ENCODE data around the gene BAD.

Gene BAD

DNA sequence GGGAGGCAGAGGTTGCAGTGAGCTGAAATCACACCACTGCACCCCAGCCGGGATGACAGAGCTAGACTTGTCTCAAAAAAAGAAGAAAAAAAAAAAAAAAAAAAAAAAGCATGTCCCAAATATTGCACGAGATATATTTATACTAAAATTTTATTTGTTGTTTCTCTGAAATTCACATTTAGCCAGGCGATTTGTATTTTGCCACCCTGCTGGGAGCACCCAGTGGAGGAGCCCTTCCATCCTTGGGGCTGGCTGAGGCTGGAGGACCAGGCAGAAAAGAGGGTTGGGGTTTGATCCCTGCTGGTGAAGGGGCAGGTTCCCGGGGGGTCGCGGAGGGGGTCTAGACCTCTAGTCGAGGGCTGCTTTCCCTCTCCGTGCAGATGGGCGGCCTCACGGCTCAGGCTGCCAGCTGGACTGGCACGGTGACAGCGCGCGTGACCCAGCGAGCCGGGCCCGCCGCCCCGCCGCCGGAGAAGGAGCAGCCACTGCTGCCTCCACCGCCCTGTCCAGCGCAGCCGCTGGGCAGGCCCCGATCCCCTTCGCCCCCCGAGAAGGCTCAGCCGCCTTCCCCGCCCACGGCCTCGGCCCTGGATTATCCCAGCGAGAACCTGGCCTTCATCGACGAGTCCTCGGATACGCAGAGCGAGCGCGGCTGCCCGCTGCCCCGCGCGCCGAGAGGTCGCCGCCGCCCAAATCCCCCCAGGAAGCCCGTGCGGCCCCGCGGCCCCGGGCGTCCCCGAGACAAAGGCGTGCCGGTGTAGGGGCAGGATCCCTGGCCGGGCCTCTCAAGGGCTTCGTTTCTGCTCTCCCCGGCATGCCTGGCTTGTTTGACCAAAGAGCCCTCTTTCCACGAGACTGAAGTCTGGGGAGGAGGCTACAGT, 14.7 kb upstream of the BAD start:
- DNase-seq (ENCODE audit: low read depth) = no peak
- TF ChIP-seq, protein P1, sequence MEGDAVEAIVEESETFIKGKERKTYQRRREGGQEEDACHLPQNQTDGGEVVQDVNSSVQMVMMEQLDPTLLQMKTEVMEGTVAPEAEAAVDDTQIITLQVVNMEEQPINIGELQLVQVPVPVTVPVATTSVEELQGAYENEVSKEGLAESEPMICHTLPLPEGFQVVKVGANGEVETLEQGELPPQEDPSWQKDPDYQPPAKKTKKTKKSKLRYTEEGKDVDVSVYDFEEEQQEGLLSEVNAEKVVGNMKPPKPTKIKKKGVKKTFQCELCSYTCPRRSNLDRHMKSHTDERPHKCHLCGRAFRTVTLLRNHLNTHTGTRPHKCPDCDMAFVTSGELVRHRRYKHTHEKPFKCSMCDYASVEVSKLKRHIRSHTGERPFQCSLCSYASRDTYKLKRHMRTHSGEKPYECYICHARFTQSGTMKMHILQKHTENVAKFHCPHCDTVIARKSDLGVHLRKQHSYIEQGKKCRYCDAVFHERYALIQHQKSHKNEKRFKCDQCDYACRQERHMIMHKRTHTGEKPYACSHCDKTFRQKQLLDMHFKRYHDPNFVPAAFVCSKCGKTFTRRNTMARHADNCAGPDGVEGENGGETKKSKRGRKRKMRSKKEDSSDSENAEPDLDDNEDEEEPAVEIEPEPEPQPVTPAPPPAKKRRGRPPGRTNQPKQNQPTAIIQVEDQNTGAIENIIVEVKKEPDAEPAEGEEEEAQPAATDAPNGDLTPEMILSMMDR (conservative IDR thresholded peaks at IDR 0.05; ENCODE audit: low read depth, low read length) = no peak
- peak overlapping the region; percentile 26 for H3K4me3 ChIP-seq (ENCODE audit: low read length)

DNA sequence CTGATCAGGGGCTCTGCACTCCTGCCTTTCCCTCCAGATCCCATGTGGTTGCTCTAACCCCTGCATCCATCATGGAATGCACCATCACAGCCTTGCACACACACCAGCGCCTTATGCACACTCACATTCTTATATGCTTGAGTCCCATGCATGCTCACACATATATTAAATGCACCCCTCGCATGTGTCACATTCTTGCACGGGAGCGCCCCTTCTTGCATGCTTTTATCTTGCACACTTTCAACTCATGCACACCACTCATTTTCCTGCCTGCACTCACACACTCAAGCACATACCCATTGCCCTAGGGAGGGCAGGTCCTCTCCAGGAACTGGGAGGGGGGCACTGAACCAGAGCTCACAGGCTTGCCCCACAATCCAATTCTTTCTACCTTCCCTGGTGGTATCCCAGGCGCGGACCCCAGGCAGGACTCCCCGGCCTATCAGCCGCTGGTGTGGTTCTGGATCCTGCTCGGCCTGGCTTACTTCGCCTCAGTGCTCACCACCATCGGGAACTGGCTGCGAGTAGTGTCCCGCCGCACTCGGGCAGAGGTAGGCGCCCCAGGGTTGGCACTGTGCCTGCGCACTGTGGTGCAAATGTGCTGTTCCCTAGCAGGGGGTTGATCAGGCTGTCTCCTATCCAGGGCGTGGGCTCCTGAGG, 13.4 kb upstream of the BAD start:
- no peak for DNase-seq (ENCODE audit: low read depth)
- TF ChIP-seq, protein P1 (conservative IDR thresholded peaks at IDR 0.05; ENCODE audit: low read depth, low read length) = no peak
- no peak overlapping the region for H3K4me3 ChIP-seq (ENCODE audit: low read length)

DNA sequence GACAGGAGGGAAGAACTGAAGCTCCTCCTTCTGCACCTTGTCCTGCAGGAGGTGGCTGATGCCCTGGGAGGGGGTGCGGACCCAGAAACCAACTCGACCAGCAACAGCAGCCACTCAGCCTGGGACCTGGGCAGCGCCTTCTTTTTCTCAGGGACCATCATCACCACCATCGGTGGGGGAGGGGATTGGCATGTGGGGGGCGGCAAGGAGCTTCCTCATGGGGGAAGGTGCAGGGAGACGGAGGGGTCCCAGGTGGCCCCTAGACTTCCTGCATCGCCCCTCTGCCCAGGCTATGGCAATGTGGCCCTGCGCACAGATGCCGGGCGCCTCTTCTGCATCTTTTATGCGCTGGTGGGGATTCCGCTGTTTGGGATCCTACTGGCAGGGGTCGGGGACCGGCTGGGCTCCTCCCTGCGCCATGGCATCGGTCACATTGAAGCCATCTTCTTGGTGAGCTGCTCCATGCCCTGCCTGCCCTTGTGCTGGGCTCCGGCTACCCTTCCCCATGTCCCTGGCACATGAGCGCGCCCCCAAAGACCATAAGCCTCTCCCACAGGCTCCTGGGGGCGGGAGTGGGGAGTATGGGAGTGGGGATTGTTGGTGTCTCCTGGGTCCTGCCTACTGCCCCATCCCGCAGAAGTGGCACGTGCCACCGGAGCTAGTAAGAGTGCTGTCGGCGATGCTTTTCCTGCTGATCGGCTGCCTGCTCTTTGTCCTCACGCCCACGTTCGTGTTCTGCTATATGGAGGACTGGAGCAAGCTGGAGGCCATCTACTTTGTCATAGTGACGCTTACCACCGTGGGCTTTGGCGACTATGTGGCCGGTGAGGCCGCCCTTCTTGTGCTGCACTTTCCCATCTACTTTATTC, 12.6 kb upstream of the BAD start:
- TF ChIP-seq, protein P1 (conservative IDR thresholded peaks at IDR 0.05; ENCODE audit: low read depth, low read length) = no peak
- H3K4me3 ChIP-seq (ENCODE audit: low read length) = no peak overlapping the region
- no peak for DNase-seq (ENCODE audit: low read depth)

GRCh38 chr11:64296236-64296635, 11.8 kb upstream of the BAD start:
- no peak overlapping the region for H3K4me3 ChIP-seq (ENCODE audit: low read length)
- TF ChIP-seq, protein P1 (conservative IDR thresholded peaks at IDR 0.05; ENCODE audit: low read depth, low read length) = no peak
- DNase-seq (ENCODE audit: low read depth) = no peak

DNA sequence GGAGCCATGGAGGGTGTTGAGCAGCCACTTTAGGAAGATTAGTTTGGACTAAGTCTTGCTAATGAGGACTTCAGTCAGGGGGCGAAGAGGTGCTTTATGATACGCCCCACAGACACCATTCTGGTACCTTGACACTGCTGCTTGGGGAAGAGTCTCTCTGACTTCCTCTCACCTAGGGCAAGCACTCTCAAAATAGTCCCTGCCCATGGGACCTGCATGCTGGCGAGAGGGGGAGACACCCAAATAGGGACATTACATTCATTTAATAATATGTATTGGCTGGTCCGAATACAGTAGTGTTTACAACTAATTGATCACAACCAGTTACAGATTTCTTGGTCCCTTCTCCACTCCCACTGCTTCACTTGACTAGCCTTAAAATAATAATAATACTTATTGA, 11.3 kb upstream of the BAD start:
- TF ChIP-seq, protein P1 (conservative IDR thresholded peaks at IDR 0.05; ENCODE audit: low read depth, low read length) = no peak
- DNase-seq (ENCODE audit: low read depth) = no peak
- no peak overlapping the region for H3K4me3 ChIP-seq (ENCODE audit: low read length)

DNA sequence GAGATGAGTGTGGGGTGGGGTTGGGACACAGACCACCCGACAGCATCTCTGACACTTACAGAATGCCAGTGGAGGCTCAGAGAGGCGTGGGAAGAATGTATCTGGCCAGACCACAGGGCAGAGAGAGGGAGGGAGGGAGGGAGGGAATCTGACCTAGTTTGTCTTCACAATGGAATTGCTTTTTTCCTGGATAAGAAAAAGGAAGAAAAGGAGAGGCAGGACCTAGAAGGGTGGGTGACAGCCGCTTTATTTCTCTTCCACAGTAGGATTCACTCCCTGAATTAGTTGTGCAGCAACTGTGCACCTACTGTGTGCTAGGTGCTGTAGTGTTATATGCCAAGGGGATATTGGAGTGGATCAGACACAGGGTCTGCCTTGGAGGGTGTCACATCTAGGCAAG, 10.3 kb upstream of the BAD start:
- TF ChIP-seq, protein P1 (conservative IDR thresholded peaks at IDR 0.05; ENCODE audit: low read depth, low read length) = no peak
- DNase-seq (ENCODE audit: low read depth) = no peak
- no peak overlapping the region for H3K4me3 ChIP-seq (ENCODE audit: low read length)

All from retinal pigment epithelial cell (primary cell).